Lower leg skin (tissue), 3 donors: ENCODE data around the gene TREML4.

ENCODE experiments used
- CTCF ChIP-seq, 3 donors: fragments of 450-650 bp; IDR thresholded peaks; one replicate each; pipeline ENCODE4 v1.5.1; 2016; ENCODE audit warnings: antibody characterized with exemption in 3 of 3, mild to moderate bottlenecking in 3 of 3, moderate library complexity in 2 of 3
- POLR2A ChIP-seq, 2 donors: fragments of 450-650 bp; IDR thresholded peaks; one replicate each; pipeline ENCODE4 v1.6.1; 2016 to 2017; ENCODE audit warnings: antibody characterized with exemption in 2 of 2, mild to moderate bottlenecking in 1 of 2, moderate library complexity in 1 of 2

- TF ChIP-seq CTCF (IDR thresholded peaks at IDR 0.05): no peak
- no peak for TF ChIP-seq POLR2A (IDR thresholded peaks at IDR 0.05)
These were observed 40.3 kb downstream of the TREML4 start for GRCh38 chr6:41268478-41268877.
